Inferior parietal cortex (tissue), 1 donor: ENCODE results near the gene BARX1.
"Not testable (repeated sequence)": the region's sequence is repeated elsewhere in the genome, so short reads cannot be mapped to it uniquely, and the experiment has no call there.

ENCODE experiments used
- DNase-seq: peaks from one replicate; pipeline ENCODE4 v3.0.0-alpha.2; 2016; ENCODE audit errors: extremely low spot score

Gene BARX1

DNA sequence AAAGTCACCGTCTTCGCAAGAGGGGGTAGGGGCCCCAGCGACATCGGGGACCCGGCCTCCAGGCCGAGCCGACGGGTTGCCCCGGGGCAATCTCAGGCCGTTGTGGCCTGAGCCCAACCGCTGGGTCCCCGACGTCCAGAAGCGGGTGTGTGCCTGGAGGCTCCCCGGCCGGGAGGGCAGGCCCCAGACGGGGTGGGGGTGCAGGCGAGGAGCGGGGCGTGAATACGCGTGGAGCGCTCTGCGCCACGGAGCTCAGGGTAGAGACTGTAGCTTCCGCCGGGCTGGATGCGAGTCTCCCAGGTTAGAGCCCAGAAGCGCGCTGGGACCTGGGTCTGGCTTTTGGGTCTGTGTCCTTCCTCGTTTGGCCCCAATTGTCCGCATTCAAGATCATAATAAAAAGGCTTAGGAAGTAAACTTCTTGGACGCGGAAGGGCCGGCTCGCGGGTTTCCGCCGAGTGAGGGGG is 3.5 kb downstream of the BARX1 start:
- DNase-seq: no peak

DNA sequence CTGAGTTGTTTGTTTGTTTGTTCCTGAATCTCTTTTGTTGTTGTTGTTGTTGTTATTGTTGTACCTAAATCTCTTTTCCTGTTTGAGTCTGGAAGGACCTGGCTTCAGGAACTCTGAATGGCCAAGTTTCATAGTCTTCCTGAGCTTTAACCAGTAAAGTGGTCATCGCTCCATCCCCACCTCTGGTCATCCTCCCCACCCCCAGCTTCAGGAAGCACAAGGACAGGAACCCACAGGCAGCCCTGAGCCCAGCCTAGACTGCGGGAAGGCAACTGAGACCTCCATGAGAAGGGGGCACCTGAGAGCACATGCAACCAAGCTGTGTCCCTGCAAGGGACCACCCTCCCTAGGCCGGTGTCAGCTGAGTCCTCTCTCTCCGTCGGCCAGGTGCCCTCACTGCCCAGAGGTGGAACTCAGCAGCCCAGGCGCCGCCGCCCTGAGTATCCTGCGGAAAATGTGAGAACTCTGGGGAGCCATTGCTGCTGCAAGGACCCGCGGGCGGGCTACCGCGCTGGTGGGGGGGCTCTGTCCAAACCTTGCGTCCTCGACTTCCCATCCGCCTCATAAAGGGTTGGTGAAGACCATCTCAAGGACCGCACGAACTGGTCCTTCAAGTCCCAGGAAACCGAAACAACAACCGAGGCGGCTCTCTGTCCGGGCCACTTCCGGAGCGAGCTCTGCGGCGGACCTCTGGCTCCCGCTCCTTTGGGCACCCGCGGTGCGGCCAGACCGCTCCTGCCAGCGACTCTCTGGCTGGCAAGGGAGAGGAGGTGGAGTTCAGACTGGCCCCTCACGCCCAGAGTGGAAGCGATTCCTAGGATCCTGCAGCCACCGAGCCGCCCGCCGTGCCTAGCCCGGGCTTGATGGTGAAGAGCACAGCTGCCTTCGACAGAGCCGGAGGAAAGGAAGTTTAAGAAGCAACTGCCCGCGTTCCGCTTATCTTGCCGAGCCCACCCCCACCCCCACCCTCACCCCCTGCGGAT is 4.2 kb downstream of the BARX1 start:
- DNase-seq: no peak

DNA sequence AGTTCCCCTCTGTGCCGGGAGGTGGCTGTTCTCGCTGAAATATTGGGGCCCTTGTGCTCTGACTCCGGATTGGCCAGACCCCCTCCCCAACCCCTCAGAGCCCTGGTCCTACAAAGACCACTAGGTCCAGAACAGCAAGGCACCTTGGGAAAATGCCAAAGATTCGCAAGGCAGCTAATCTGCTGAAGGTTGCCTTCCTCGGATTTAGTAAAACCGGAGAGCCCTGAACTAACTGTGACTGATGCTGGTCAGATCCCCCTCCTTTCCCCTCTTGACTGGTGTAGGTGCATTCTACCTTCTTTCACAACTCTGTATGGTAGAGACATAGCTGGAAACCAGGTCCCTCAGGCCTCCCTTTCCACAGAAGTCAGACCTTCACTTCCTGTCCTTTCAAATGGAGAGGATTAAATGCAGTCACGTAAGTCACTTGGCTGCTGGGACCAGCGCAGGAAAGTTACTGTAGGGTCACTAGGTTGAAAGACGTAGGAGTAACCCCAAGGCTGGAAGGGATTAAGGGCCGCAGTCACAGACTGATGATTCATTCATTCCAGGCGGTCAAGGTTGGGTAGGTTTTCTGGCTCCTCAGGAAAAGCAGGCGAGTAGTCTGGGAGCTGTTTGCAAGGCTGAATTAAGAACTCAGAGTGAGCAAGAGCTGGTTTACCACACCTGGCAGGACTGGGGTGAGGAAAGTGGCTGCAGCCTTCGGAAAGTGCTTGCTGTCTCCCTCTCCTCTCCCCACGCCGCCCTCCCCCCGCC is 5.3 kb downstream of the BARX1 start:
- no peak for DNase-seq

DNA sequence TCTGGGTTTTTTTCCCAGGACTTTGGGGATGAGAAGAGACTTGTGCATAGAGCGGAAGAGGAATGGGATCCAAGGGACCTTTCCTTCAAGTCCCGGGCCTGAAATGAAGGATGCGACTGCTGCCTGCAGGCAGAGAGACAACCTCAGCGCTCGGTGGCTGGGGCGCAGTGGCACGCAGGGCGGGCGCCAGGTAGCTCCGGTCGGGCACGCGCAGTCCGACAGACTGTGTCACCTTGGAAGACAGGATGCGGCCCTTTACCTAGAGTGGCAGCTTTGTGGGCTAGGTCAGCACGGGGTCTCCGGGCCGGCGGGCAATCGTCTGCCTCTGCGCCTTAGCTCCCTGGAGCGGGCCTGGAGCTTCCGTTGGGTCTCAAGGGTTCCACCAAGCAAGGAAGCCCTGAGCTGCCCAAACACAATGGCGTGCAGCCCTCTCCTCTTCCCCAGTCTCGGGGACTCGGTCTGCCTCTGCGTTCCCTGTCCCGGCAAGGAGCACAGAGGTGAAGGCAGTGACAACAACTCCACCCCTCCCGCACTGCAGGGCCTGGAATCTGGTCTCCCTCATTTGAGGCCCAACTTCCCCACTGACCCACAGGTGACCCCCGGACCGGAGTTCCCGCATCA is 6.0 kb downstream of the BARX1 start:
- no peak for DNase-seq

DNA sequence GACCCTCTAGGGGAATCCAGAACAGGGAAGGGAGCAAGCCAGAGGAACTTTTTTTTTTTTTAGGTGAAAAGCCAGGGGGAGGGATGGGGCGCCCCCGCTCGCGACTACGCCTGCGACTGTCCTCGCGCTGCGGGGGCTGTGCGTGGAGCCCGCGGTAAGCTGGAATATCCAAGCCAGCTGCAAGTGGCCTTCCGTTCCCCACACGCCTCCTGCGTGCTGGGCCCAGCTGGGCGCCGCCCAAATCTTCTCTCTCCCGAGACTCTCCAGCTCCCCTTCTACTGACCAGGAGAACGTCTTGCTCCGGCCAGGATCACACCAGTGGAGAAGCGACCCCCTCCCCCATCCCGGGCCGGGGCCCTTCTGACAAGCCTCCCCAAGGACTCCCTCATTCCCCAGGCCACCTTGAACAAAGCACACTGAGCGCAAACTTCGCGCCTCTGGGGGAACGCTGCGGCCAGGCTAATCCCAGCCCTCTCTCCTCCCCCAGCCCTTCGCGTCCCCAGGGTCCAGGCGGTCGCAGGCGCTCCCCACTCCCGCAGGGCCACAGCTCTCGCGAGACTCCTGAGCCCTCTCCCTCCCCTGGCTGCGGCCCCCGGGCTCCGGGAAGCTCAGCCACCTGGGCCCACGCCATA is 6.6 kb downstream of the BARX1 start:
- no peak for DNase-seq

DNA sequence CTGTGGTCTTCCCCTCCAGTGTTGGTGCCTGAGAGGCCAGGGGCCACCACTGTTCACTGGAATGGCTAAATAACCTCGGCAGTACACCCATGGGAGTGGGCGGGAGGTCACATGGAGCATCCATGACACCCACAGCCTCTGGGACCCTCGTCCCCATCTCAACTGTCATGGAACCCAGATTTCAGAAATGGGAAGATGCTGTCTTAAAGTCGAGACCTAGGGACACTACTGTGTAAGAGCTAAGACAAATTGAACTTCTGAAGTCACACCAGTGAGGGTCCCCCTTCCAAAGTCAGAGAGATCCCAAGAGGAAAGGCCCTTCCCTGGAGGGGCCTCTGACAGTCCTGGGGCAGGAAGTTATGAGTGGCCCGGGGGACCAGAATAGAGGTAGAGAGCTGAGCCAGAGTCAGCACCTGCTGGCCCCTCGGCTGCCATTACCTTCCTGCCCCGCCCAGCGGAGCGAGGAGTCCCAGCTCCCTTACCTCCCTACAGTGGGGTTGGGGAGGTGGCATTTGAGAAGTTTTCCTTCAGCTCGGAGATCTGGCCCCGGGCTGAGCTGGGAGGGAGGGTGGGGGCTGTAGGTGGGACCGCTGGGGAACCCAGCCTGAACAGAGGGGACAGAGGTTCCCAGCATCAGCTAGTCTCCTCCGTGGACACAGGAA is 7.6 kb downstream of the BARX1 start:
- no peak for DNase-seq

DNA sequence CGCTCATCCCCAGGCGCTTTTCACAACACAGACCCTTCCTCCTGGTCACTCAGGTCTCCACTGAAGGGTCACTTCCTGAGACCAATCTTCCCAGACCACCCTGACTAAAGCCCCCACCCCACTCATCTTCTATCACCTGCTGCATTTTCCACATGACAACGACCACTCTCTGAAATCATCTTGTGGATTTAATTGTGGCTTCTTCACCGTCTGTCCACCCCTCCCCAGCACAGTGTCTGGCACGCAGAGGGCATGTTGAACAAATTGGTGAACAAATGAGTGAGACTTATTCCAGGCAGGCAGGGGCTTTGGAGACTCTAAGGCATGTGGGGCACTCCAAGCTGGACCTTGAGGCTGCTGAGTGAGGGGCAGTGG is 8.8 kb downstream of the BARX1 start:
- DNase-seq: no peak

DNA sequence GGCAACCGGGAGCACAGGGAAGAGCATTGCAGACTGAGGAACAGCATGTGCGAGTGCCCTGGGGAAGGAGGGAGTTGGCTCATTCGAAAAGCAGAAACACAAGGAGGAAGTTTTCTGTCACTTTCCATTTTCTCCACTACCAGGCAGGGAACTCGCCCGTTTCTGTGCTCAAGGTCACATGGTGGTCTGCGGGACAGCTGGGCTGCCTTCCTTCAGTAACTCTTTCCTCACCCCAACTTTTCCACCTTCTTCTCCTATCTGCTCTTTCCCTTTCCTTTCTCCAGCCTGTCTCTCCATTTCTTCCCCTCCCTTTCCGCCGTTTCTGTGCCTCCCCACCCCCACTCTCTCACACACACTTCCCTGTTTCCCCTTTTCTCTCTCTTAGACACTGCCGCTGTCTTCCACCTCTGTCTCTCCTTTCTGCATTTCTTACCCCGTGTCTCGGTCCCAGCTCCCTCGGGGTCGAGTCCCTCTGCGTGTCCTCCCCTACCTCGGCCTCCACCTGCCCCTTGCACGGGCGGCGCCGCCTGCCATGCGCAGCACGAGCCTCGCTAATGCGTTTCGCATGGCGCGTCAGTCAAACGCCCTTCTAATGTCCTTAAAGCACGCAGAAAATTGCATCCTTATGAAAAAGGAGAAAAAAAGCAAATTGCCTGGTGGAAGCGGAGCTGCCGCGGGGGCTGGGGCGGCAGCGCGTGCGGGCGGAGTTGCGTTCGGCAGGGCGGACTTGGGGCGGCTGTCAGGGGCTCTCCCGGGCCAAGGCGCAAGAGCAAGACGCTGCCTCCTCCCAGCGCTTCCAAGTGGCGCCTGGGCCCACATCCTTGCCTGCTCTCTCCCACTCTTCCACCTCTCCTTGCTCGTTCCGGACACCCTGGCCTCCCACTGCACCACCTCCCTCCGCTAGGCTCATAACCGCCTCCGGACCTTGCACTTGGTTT is 9.5 kb downstream of the BARX1 start:
- DNase-seq: no peak

DNA sequence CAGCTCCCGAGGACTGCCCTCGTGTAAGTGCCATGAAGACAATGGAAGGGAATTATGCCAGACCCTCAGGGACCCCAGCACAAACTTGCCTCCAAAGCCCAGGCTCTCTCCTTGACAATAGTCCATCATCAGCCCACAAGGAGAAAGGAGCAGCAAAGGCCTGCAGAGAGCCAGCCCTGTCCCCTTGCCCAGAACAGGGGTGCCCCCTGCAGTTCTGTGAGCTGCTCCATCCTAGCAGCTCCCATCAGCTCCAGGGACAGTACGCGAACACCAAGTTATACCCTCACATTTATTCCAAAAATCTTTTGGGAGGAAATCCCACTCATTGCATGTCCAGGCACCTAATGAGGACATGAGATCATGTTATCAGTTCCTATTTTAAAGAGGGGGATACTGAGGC is 11.1 kb downstream of the BARX1 start:
- DNase-seq: no peak

DNA sequence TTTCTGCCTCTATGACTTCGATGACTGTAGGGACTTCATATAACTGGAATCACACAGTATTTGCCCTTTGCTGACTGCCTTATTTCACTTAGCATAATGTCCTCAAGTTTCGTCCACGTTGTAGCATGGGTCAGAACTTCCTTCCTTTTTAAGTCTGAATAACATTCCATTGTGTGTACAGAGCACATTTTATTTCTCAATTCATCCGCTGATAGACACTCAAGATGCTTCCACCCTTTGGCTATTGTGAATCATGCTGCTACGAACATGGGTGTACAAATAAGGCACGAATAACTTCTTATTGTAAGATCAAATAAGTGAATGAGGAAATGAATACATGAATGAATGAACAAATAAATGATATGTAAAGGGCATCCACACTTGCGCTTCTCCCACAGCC is 13.0 kb downstream of the BARX1 start:
- no peak for DNase-seq

DNA sequence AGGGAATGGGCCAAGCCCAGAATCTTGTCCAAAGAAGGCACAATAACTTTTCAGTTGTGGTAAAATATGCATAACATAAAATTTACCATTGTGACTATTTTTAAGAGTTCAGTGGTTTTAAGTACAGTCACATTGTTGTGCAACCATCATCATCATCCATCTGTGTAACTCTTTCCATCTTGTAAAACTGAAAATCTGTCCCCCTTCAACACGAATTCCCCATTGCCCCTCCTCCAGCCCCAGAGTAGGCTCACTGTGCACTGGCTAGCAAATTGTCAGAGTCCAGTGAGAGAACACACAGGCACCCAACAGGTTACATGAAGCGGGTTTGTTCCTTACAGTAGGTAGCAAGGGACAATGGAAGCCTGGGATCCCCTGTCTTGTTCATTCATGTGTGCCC is 13.7 kb downstream of the BARX1 start:
- DNase-seq: no peak

DNA sequence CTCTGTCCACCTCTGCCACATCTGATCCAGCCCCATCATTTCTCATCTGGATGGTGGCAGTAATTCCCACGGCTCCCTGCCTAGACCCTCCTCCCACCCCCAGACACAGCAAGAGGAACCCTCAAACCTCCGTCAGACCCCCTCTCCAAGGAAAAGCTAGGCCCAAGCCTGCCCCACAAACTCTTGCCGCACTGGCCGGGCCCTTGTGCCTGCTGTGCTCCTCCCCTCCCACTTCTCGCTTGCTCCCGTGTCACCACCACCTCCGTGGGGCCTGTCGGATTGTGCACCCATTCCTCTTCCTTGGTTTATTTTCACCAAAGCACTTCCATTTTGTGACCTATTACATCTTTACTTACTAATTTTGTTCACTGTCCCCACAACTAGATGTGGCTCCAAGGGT is 14.2 kb downstream of the BARX1 start:
- DNase-seq: no peak

DNA sequence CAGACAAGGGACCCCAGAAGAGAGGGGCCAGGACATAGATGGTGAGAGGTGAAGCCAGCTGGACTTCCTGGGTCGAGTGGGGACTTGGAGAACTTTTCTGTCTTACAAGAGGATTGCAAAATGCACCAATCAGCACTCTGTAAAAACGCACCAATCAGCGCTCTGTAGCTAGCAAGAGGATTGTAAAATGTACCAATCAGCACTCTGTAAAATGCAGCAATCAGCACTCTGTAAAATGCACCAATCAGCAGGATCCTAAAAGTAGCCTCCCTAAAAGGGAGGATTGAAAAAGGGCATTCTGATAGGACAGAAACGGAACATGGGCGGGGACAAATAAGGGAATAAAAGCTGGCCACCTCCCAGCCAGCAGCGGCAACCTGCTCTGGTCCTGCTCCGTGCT is 15.6 kb downstream of the BARX1 start:
- DNase-seq: not testable (repeated sequence)

DNA sequence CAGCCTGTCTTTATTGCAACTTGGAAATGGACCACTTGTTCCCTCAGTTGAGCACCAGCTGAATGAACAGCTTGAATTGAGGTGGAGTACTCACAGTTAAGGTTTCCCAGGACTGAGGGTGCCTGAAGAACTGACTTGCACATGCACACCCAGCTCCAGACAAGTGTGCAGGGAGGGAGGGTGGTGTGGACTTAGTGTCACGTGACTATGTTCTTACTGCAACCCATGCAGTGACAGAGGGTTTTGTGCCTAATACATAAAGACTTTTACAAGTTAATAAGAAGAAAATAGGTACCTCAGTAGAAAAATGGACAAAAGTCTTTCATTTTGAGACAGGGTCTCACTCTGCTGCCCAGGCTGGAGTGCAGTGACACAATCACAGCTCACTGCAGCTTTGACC is 18.0 kb downstream of the BARX1 start:
- DNase-seq: no peak

DNA sequence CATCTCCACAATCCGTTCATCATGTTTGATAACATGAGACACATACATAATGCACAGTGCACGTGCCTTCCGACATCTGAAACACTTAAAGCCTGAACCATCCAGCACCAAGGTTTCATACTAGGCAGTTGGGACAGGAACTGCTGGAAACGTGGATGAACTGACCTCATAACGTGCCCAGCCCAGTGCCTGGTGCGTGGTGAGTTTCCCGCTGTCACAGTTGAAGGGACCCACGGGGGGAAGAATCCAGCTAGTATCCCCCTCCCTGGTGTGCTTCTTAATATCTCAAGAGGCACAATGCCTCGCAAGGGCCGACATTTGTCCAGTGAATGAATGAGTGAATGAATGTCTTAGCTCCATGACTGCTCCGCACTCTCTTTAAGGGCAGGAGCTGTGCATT is 23.2 kb downstream of the BARX1 start:
- DNase-seq: no peak

DNA sequence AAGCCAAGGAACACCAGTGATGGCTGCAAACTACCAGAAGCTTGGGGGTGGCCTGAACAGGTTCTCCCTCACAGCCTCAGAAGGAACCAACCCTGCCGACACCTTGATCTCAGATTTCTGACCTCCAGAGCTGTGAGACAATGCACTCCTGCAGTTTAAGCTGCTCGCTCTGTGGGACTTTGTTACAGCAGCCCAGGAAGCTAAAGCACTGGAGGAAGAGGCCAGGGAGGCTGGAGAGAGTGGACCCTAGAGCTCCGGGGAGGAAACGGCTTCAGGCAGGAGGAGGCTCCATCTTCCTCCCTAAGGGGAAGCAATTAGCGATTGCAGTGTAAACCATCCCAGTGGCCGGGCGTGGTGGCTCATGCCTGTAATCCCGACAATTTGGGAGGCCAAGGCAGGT is 25.1 kb downstream of the BARX1 start:
- no peak for DNase-seq

DNA sequence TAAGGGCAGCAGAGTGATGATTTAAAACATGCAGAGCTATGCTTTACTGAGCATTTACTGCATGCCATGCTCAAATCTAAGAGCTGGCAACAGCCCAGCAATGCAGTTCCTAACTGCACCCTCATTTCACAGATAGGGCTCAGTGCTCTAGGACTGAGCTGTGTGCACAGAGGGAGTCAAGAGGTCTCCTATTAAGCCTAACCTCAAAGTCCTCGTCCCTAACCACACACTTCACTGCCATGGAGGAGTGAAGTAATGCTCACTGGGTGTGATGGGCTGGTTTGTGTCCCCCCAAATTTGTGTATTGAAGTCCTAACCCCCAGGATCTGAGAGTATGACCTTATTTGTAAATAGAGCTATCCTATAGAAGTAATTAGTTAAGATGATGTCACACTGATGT is 25.9 kb downstream of the BARX1 start:
- no peak for DNase-seq

DNA sequence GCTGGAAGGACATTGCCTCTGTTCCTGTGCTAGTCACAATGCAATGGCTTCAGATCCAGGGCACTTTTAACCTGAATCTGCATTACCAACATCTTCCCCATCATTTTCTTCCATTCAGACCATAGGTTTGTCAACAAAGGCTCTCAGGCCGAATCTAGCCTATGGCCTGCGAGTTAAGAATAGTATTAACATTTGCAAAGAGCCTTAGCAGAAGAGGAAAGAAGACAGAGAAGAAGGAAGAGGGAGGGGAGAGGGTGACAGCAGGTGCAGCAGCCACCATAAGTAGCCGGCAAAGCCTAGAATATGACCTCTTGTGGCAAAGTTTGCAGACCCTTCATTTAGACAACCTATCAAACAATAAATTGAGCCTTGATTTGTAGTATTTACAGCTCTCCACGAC is 32.6 kb downstream of the BARX1 start:
- no peak for DNase-seq

DNA sequence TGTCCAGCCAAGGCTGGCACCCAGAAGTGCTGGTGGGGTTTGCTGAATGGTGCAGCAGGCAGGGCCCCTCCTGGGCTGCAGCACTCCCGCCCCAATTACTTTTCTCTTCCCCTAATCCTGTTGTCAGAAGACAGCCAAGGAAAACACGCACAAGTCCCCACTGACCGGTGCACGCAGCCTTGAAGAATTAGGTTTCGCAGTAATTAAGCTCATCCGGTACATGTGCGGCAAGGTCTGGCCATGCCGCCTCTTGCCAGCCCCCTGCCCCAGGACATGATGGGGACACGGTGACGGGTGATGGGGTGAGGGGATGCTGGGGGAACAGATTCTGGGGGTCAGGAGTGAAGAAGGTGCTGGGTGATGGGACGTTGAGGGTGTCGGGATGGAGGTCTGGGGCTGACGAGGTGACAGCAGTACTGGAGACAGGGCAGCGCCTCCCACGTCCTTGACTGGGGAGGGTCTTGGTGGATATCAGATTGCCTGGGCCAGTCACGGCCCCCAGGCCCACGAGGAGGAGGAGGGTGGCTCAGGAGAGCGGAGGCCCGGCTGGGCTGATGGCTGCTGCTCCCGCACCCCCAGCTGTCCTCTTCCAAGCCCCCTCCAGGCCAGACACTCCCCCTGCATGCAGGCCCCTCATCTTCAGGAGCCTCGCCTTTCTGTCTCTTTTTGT is 34.9 kb downstream of the BARX1 start:
- no peak for DNase-seq

DNA sequence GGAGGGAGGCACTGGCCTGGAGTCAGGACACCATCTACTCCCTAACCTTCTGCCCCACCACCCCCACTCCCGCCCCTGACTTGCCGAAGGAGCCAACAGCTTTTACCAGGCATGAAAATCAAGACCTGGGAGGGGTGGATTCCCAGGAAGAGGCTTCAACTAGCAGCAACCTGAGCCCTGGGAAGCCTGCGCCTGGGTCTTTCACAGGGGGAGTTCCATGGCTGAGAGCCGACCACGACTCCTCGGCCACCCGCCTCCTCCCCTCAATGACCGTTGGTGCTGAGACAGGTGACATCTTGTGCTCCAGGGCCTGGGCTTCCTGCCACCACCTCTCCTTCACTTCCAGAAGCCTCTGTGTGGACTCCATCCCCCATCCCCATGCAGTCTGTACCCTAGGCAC is 37.1 kb downstream of the BARX1 start:
- no peak for DNase-seq
